ENCODE results near the gene HOXA3.

HOXA3 gene

DNA sequence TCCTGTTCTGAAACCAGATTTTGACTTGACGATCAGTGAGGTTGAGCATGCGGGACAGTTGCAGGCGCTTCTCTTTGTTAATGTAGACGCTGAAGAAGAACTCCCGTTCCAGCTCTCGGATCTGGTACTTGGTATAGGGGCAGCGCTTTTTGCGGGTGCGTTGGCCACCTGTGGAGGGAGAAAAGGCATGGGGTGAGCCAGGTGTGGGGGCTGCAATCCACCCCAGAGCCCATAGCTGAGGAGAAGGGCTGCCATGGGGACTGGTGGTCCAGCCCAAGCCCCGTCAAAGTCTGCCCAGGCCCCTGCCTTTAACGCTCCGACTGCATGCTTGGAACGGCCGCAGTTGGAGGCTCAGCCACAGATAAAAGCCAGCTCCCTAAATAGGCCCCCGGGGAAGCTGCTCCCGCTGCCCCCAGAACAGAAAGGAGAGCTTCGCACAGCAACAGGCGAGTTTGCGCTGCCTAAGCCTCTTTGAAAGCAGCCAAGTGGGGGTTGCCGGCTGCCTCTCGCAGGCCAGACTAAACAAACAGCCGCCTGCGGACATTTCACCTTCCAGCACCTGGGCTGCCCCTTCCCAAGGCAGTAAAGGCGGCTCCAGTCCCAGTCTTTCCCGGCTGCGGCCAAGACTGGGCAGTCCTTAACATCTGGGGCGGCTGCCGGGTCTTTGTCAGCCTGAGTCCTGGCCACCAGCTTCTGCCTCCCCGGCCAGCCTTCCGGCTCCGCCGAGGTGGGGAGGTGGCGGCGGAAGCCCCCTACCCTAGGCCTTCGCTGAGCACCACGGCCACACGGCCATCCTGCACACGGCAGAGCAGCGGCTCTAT lies 30.7 kb upstream of the HOXA3 start:
- no peaks in the 10 kb centered on the region for H3K36me3 ChIP-seq
- TF ChIP-seq, protein P1, sequence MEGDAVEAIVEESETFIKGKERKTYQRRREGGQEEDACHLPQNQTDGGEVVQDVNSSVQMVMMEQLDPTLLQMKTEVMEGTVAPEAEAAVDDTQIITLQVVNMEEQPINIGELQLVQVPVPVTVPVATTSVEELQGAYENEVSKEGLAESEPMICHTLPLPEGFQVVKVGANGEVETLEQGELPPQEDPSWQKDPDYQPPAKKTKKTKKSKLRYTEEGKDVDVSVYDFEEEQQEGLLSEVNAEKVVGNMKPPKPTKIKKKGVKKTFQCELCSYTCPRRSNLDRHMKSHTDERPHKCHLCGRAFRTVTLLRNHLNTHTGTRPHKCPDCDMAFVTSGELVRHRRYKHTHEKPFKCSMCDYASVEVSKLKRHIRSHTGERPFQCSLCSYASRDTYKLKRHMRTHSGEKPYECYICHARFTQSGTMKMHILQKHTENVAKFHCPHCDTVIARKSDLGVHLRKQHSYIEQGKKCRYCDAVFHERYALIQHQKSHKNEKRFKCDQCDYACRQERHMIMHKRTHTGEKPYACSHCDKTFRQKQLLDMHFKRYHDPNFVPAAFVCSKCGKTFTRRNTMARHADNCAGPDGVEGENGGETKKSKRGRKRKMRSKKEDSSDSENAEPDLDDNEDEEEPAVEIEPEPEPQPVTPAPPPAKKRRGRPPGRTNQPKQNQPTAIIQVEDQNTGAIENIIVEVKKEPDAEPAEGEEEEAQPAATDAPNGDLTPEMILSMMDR (IDR thresholded peaks at IDR 0.05; ENCODE audit: low read depth, low read length): no peak
- peak overlapping the region; percentile 45 for H3K4me3 ChIP-seq (ENCODE audit: low read depth, low read length)
- peak; percentile 38 for DNase-seq
- no peaks in the 10 kb centered on the region for H3K9me3 ChIP-seq (ENCODE audit: severe bottlenecking)
- no peak overlapping the region for H3K27ac ChIP-seq
- peaks cover 85% of the 10 kb centered on the region for H3K27me3 ChIP-seq (ENCODE audit: insufficient read depth, low read depth, severe bottlenecking)

DNA sequence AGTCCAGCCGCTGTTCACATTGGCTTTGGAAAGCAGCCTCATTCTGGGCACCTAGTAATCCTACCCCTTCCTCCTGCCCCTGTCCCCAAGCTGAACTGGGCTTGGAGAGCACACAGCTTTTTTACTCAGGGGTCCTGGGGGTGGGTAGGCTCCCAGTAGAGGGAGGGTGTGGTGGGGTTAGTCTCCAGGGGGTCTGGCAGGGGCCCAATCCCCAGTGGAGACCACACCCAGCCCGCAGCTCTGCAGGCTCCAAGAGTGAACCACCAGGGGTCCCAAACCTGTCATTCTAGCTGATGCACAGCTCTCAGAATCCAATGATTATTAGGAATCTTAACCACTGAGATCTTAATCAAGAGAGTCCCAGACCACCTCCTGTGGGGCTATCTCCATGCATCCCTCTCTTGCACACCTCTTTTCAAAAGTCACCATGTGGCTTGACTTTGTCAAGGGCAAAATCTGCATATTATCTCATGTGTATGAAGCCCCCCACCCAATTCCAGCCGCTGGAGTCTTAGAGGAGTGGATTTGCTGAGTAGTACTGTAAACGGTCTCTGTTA lies 30.0 kb upstream of the HOXA3 start:
- TF ChIP-seq, protein P1 (IDR thresholded peaks at IDR 0.05; ENCODE audit: low read depth, low read length): no peak
- Histone ChIP-seq H3K27me3 (ENCODE audit: insufficient read depth, low read depth, severe bottlenecking) (peaks cover 81% of the 10 kb centered on the region), H3K4me3 (ENCODE audit: low read depth, low read length) (no peak overlapping the region), H3K9me3 (ENCODE audit: severe bottlenecking) (no peaks in the 10 kb centered on the region), H3K27ac (no peak overlapping the region), H3K36me3 (no peaks in the 10 kb centered on the region)
- peak; percentile 6 for DNase-seq

DNA sequence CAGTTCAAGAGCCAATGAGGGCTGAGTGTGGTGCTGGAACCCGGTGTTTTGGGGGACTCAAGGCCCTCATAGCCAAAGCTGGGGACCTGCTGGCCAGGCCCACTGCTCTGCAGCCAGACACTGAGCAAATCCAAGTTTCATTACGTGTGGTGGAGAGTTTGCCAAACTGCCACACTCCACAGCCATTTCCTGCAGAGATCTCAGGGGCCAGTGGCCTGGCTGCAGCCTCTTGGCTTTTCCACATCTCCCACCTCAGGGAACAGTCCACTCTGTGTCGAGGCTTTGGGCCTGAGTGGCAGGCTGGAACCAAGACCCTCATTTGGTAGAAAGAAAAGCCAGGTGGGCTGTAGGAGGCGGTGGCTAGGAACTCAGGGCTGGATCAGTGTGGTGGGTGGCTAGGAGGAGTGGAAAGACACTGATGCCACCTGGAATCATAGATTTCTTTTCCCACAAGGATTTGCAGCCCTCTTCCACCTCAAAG lies 29.5 kb upstream of the HOXA3 start:
- TF ChIP-seq, protein P1 (IDR thresholded peaks at IDR 0.05; ENCODE audit: low read depth, low read length): no peak
- H3K36me3 ChIP-seq: no peaks in the 10 kb centered on the region
- no peaks in the 10 kb centered on the region for H3K9me3 ChIP-seq (ENCODE audit: severe bottlenecking)
- peaks cover 76% of the 10 kb centered on the region for H3K27me3 ChIP-seq (ENCODE audit: insufficient read depth, low read depth, severe bottlenecking)
- DNase-seq: peak; percentile 1
- H3K4me3 ChIP-seq (ENCODE audit: low read depth, low read length): no peak overlapping the region
- H3K27ac ChIP-seq: no peak overlapping the region

DNA sequence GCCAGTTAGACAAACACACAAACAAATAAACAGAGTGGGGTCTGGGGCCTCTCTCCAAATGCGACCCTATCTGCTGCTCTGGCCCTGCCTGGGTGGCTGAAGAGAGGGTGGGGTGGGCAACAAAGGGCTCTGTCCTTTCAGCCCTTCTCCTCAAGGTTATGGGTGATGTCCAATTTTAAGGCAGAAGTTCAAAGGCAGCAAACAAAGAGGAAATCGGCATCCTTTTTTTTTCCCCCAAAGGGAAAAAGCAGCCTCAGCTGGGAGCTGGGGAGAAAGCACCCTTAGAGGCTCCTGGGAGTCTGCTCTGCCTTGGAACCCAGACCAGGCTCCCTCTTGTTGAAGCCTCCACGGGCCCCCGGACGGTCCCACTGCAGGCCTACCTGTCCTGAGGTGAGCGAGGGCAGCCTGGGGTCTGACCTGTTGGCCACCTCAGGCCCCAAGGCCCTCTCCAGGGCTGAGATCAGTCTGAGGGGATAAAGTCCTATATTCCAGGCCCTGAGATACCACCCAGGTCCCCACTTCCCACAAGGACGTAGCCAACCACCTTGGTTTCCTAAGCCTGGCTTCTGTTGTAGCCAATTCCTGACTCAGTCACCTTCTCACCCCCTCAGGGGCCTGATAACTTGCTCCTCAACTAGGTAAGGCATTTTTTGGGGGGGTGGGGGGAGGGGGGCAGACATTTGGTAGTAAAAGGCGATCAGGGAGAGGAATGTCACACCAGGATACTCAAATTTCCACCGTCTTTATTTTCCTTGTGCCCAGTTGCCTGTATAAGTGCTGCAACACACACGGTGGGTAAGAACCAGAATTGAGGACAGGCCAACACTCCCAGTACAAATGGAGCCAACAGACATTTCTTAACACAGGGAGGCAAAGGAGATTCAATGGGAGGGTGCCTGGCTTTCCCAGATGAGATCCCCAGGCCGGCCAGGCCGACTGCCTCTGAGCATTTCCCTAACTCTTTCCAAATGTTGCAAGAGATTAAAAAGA lies 28.3 kb upstream of the HOXA3 start:
- H3K27me3 ChIP-seq (ENCODE audit: insufficient read depth, low read depth, severe bottlenecking): peaks cover 70% of the 10 kb centered on the region
- no peaks in the 10 kb centered on the region for H3K9me3 ChIP-seq (ENCODE audit: severe bottlenecking)
- no peaks in the 10 kb centered on the region for H3K36me3 ChIP-seq
- DNase-seq: peak; percentile 2
- TF ChIP-seq, protein P1 (IDR thresholded peaks at IDR 0.05; ENCODE audit: low read depth, low read length): no peak
- no peak overlapping the region for H3K4me3 ChIP-seq (ENCODE audit: low read depth, low read length)
- no peak overlapping the region for H3K27ac ChIP-seq

DNA sequence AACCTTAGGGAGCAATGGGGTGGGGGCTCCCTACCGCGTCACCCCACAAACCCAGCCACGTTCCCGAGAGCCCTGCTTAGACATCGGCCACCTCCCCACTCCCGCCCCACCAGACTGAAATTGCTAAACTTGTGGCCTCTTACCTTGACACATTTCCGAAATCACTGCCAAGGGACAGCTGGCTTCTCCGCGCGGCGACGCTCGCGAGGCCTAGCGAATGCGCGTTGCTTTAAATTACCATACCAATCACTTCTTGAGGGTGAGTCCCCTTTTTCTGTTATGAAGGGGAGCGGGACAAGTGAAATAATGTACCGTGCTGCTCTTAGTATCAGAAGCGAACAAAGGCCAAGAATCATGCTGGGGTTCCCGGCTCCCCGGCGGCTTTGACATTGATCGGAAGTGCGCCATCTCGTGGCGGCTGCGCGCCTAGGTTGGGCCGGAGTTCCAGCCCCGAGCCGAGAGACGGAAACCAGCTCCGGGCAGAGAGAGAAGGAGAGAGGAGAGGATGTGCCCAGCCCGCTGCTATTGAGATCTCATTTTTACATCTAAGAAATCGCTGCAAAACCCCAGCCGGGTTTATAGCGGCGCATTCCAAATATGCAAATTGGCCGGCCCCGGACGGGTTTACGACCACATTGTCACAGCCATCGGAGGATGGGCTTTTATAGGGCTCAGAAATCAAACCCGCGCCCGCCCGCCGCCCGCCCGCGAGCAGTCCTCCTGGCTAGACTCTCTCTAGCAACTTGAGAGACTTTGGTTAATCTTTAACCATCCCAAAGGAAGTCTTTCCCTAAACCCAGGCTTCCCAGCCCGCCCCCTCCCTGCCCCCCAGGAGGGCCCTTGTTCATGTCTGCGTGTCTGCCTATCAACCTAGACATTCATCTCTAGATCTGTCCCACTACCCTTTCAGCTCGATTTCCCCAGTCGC lies 27.4 kb upstream of the HOXA3 start:
- H3K27ac ChIP-seq: no peak overlapping the region
- DNase-seq: peak; percentile 62
- H3K27me3 ChIP-seq (ENCODE audit: insufficient read depth, low read depth, severe bottlenecking): peaks cover 70% of the 10 kb centered on the region
- H3K36me3 ChIP-seq: no peaks in the 10 kb centered on the region
- no peak overlapping the region for H3K4me3 ChIP-seq (ENCODE audit: low read depth, low read length)
- TF ChIP-seq, protein P1 (IDR thresholded peaks at IDR 0.05; ENCODE audit: low read depth, low read length): peak; percentile 73
- H3K9me3 ChIP-seq (ENCODE audit: severe bottlenecking): peaks cover 3% of the 10 kb centered on the region

All from WERI-Rb-1 (cell line).